ENCODE measurements around the gene GGTA1.

Gene GGTA1

GRCh38 chr9:121499427-121500164 lies at the start of gene GGTA1:
Gene GGTA1, minus strand, starts transcription at chr9:121499844. Its CDS starts 31,922 bp downstream, at chr9:121467922.
- H3K27me3 ChIP-seq (ENCODE audit: low read depth, low read length) = no peaks in the 10 kb centered on the region
- no peak within 1 kb of the TSS for H3K27ac ChIP-seq (ENCODE audit: low read length)
- peaks cover 0 to 5% of the 10 kb centered on the region in 2 donors for H3K9me3 ChIP-seq (ENCODE audit: control insufficient read depth in 1 of 2, low read length in 2 of 2)
- H3K36me3 ChIP-seq (ENCODE audit: control insufficient read depth in 1 of 2, insufficient read depth in 2 of 2, low read length in 2 of 2) = no peaks in the 10 kb centered on the region
- peak within 1 kb of the TSS; percentile 73 to 78 for H3K4me3 ChIP-seq (ENCODE audit: low read depth in 1 of 2, low read length in 2 of 2)
- peaks cover 0 to 15% of the 10 kb centered on the region in 2 donors for H3K4me1 ChIP-seq (ENCODE audit: control insufficient read depth in 1 of 2, insufficient read depth in 2 of 2, low read length in 2 of 2)

- H3K9me3 ChIP-seq (ENCODE audit: control insufficient read depth in 1 of 2, low read length in 2 of 2) = no peaks in the 10 kb centered on the region
- H3K27ac ChIP-seq (ENCODE audit: low read length) = no peak overlapping the region
- H3K27me3 ChIP-seq (ENCODE audit: low read depth, low read length) = no peaks in the 10 kb centered on the region
- no peak overlapping the region for H3K4me3 ChIP-seq (ENCODE audit: low read depth in 1 of 2, low read length in 2 of 2)
- peaks cover 0 to 14% of the 10 kb centered on the region in 2 donors for H3K4me1 ChIP-seq (ENCODE audit: control insufficient read depth in 1 of 2, insufficient read depth in 2 of 2, low read length in 2 of 2)
- no peaks in the 10 kb centered on the region for H3K36me3 ChIP-seq (ENCODE audit: control insufficient read depth in 1 of 2, insufficient read depth in 2 of 2, low read length in 2 of 2)
Measured at GRCh38 chr9:121548666-121549065, 49.0 kb upstream of the GGTA1 start.

- no peaks in the 10 kb centered on the region for H3K27me3 ChIP-seq (ENCODE audit: low read depth, low read length)
- peaks cover 0 to 14% of the 10 kb centered on the region in 2 donors for H3K4me1 ChIP-seq (ENCODE audit: control insufficient read depth in 1 of 2, insufficient read depth in 2 of 2, low read length in 2 of 2)
- no peak overlapping the region for H3K27ac ChIP-seq (ENCODE audit: low read length)
- H3K4me3 ChIP-seq (ENCODE audit: low read depth in 1 of 2, low read length in 2 of 2) = no peak overlapping the region
- no peaks in the 10 kb centered on the region for H3K36me3 ChIP-seq (ENCODE audit: control insufficient read depth in 1 of 2, insufficient read depth in 2 of 2, low read length in 2 of 2)
- H3K9me3 ChIP-seq (ENCODE audit: control insufficient read depth in 1 of 2, low read length in 2 of 2) = no peaks in the 10 kb centered on the region
Measured at GRCh38 chr9:121545875-121546423, 46.3 kb upstream of the GGTA1 start.

- peaks cover 0 to 13% of the 10 kb centered on the region in 2 donors for H3K4me1 ChIP-seq (ENCODE audit: control insufficient read depth in 1 of 2, insufficient read depth in 2 of 2, low read length in 2 of 2)
- H3K27ac ChIP-seq (ENCODE audit: low read length) = no peak overlapping the region
- no peaks in the 10 kb centered on the region for H3K9me3 ChIP-seq (ENCODE audit: control insufficient read depth in 1 of 2, low read length in 2 of 2)
- H3K27me3 ChIP-seq (ENCODE audit: low read depth, low read length) = no peaks in the 10 kb centered on the region
- no peak overlapping the region for H3K4me3 ChIP-seq (ENCODE audit: low read depth in 1 of 2, low read length in 2 of 2)
- no peaks in the 10 kb centered on the region for H3K36me3 ChIP-seq (ENCODE audit: control insufficient read depth in 1 of 2, insufficient read depth in 2 of 2, low read length in 2 of 2)
Measured at GRCh38 chr9:121545150-121545874, 45.7 kb upstream of the GGTA1 start.

GRCh38 chr9:121542025-121542424 lies 42.4 kb upstream of the GGTA1 start:
- Histone ChIP-seq H3K27me3 (ENCODE audit: low read depth, low read length) (no peaks in the 10 kb centered on the region), H3K4me3 (ENCODE audit: low read depth in 1 of 2, low read length in 2 of 2) (no peak overlapping the region), H3K4me1 (ENCODE audit: control insufficient read depth in 1 of 2, insufficient read depth in 2 of 2, low read length in 2 of 2) (peaks cover 0 to 14% of the 10 kb centered on the region in 2 donors), H3K27ac (ENCODE audit: low read length) (no peak overlapping the region), H3K36me3 (ENCODE audit: control insufficient read depth in 1 of 2, insufficient read depth in 2 of 2, low read length in 2 of 2) (no peaks in the 10 kb centered on the region), H3K9me3 (ENCODE audit: control insufficient read depth in 1 of 2, low read length in 2 of 2) (no peaks in the 10 kb centered on the region)

- peaks cover 0 to 14% of the 10 kb centered on the region in 2 donors for H3K4me1 ChIP-seq (ENCODE audit: control insufficient read depth in 1 of 2, insufficient read depth in 2 of 2, low read length in 2 of 2)
- no peaks in the 10 kb centered on the region for H3K36me3 ChIP-seq (ENCODE audit: control insufficient read depth in 1 of 2, insufficient read depth in 2 of 2, low read length in 2 of 2)
- H3K27ac ChIP-seq (ENCODE audit: low read length) = no peak overlapping the region
- no peak overlapping the region for H3K4me3 ChIP-seq (ENCODE audit: low read depth in 1 of 2, low read length in 2 of 2)
- H3K9me3 ChIP-seq (ENCODE audit: control insufficient read depth in 1 of 2, low read length in 2 of 2) = no peaks in the 10 kb centered on the region
- H3K27me3 ChIP-seq (ENCODE audit: low read depth, low read length) = no peaks in the 10 kb centered on the region
Measured at GRCh38 chr9:121541256-121541655, 41.6 kb upstream of the GGTA1 start.

GRCh38 chr9:121538221-121538620 lies 38.6 kb upstream of the GGTA1 start:
- Histone ChIP-seq H3K4me3 (ENCODE audit: low read depth in 1 of 2, low read length in 2 of 2) (no peak overlapping the region), H3K27me3 (ENCODE audit: low read depth, low read length) (no peaks in the 10 kb centered on the region), H3K27ac (ENCODE audit: low read length) (no peak overlapping the region), H3K9me3 (ENCODE audit: control insufficient read depth in 1 of 2, low read length in 2 of 2) (no peaks in the 10 kb centered on the region), H3K36me3 (ENCODE audit: control insufficient read depth in 1 of 2, insufficient read depth in 2 of 2, low read length in 2 of 2) (no peaks in the 10 kb centered on the region), H3K4me1 (ENCODE audit: control insufficient read depth in 1 of 2, insufficient read depth in 2 of 2, low read length in 2 of 2) (peaks cover 0 to 5% of the 10 kb centered on the region in 2 donors)

- H3K36me3 ChIP-seq (ENCODE audit: control insufficient read depth in 1 of 2, insufficient read depth in 2 of 2, low read length in 2 of 2) = no peaks in the 10 kb centered on the region
- H3K9me3 ChIP-seq (ENCODE audit: control insufficient read depth in 1 of 2, low read length in 2 of 2) = no peaks in the 10 kb centered on the region
- no peak overlapping the region for H3K27ac ChIP-seq (ENCODE audit: low read length)
- no peaks in the 10 kb centered on the region for H3K27me3 ChIP-seq (ENCODE audit: low read depth, low read length)
- peaks cover 0 to 5% of the 10 kb centered on the region in 2 donors for H3K4me1 ChIP-seq (ENCODE audit: control insufficient read depth in 1 of 2, insufficient read depth in 2 of 2, low read length in 2 of 2)
- H3K4me3 ChIP-seq (ENCODE audit: low read depth in 1 of 2, low read length in 2 of 2) = no peak overlapping the region
Measured at GRCh38 chr9:121537283-121537682, 37.6 kb upstream of the GGTA1 start.

- Histone ChIP-seq H3K4me3 (ENCODE audit: low read depth in 1 of 2, low read length in 2 of 2) (no peak overlapping the region), H3K27me3 (ENCODE audit: low read depth, low read length) (no peaks in the 10 kb centered on the region), H3K27ac (ENCODE audit: low read length) (no peak overlapping the region), H3K4me1 (ENCODE audit: control insufficient read depth in 1 of 2, insufficient read depth in 2 of 2, low read length in 2 of 2) (peaks cover 0 to 10% of the 10 kb centered on the region in 2 donors), H3K9me3 (ENCODE audit: control insufficient read depth in 1 of 2, low read length in 2 of 2) (no peaks in the 10 kb centered on the region), H3K36me3 (ENCODE audit: control insufficient read depth in 1 of 2, insufficient read depth in 2 of 2, low read length in 2 of 2) (no peaks in the 10 kb centered on the region)
Measured at GRCh38 chr9:121532881-121533280, 33.2 kb upstream of the GGTA1 start.

- no peak overlapping the region for H3K27ac ChIP-seq (ENCODE audit: low read length)
- H3K9me3 ChIP-seq (ENCODE audit: control insufficient read depth in 1 of 2, low read length in 2 of 2) = no peaks in the 10 kb centered on the region
- H3K4me3 ChIP-seq (ENCODE audit: low read depth in 1 of 2, low read length in 2 of 2) = no peak overlapping the region
- no peaks in the 10 kb centered on the region for H3K36me3 ChIP-seq (ENCODE audit: control insufficient read depth in 1 of 2, insufficient read depth in 2 of 2, low read length in 2 of 2)
- peaks cover 0 to 4% of the 10 kb centered on the region in 2 donors for H3K4me1 ChIP-seq (ENCODE audit: control insufficient read depth in 1 of 2, insufficient read depth in 2 of 2, low read length in 2 of 2)
- no peaks in the 10 kb centered on the region for H3K27me3 ChIP-seq (ENCODE audit: low read depth, low read length)
Measured at GRCh38 chr9:121529237-121529987, 29.8 kb upstream of the GGTA1 start.

GRCh38 chr9:121528642-121529041 lies 29.0 kb upstream of the GGTA1 start:
- Histone ChIP-seq H3K9me3 (ENCODE audit: control insufficient read depth in 1 of 2, low read length in 2 of 2) (no peaks in the 10 kb centered on the region), H3K4me1 (ENCODE audit: control insufficient read depth in 1 of 2, insufficient read depth in 2 of 2, low read length in 2 of 2) (peaks cover 0 to 4% of the 10 kb centered on the region in 2 donors), H3K4me3 (ENCODE audit: low read depth in 1 of 2, low read length in 2 of 2) (no peak overlapping the region), H3K27me3 (ENCODE audit: low read depth, low read length) (no peaks in the 10 kb centered on the region), H3K27ac (ENCODE audit: low read length) (no peak overlapping the region), H3K36me3 (ENCODE audit: control insufficient read depth in 1 of 2, insufficient read depth in 2 of 2, low read length in 2 of 2) (no peaks in the 10 kb centered on the region)
